DND-41 (cell line): ENCODE measurements around the gene MINPP1.
A peak's percentile ranks its signal among the peaks of the same experiment; 100 is the strongest.

Experiments used
- ATAC-seq: fragments of 200-7000 bp; cut with Tn5 transposase; 3 replicates; pipeline ENCODE4 v1.9.1; 2021; ENCODE audit warnings: low read depth; ENCODE audit not compliant: insufficient read depth
- DNase-seq: peaks from one replicate; pipeline ENCODE4 v3.0.0-alpha.2; 2020
- H2AFZ ChIP-seq: 2 replicates; pipeline ENCODE4 v1.6.0; 2012; ENCODE audit warnings: low read depth, low read length
- H3K27ac ChIP-seq: 2 replicates; pipeline ENCODE4 v1.5.1; 2012; ENCODE audit warnings: low read length, inconsistent platforms
- H3K27me3 ChIP-seq: fragments of 200-600 bp; sonication (generic); 2 replicates; pipeline ENCODE4 v1.6.0; 2012; ENCODE audit warnings: low read length, mild to moderate bottlenecking, inconsistent platforms; ENCODE audit not compliant: insufficient read depth, poor library complexity
- H3K36me3 ChIP-seq: 2 replicates; pipeline ENCODE4 v1.5.1; 2012; ENCODE audit warnings: low read length, inconsistent platforms; ENCODE audit not compliant: insufficient read depth
- H3K4me1 ChIP-seq: 2 replicates; pipeline ENCODE4 v1.5.1; 2012; ENCODE audit warnings: mild to moderate bottlenecking, low read length; ENCODE audit not compliant: insufficient read depth
- H3K4me2 ChIP-seq: 2 replicates; pipeline ENCODE4 v1.6.0; 2012; ENCODE audit warnings: mild to moderate bottlenecking, moderate library complexity, low read length, inconsistent platforms; ENCODE audit not compliant: insufficient read depth
- H3K4me3 ChIP-seq, 2 experiments: fragments of 200-600 bp in 1 of 2; shearing (Covaris generic) in 1 of 2; 2 replicates each; pipeline ENCODE4 v1.5.1; 2012 to 2016; ENCODE audit warnings: inconsistent platforms in 2 of 2, low read length in 2 of 2, mild to moderate bottlenecking in 2 of 2, low read depth in 1 of 2, moderate library complexity in 1 of 2
- H3K79me2 ChIP-seq: 2 replicates; pipeline ENCODE4 v1.6.0; 2012; ENCODE audit warnings: low read length, inconsistent platforms; ENCODE audit not compliant: insufficient read depth
- H3K9ac ChIP-seq: 2 replicates; pipeline ENCODE4 v1.6.0; 2012; ENCODE audit warnings: low read depth, mild to moderate bottlenecking, inconsistent platforms, low read length, moderate library complexity
- H3K9me3 ChIP-seq: 2 replicates; pipeline ENCODE4 v1.5.1; 2012; ENCODE audit warnings: low read length, moderate library complexity, mild to moderate bottlenecking, inconsistent platforms; ENCODE audit not compliant: insufficient read depth, severe bottlenecking
- H4K20me1 ChIP-seq: 2 replicates; pipeline ENCODE4 v1.6.0; 2012; ENCODE audit warnings: low read length; ENCODE audit not compliant: insufficient read depth
- CTCF ChIP-seq: IDR thresholded peaks from 2 replicates; pipeline ENCODE4 v1.5.1; 2012; ENCODE audit warnings: borderline replicate concordance, low read length, moderate library complexity, mild to moderate bottlenecking; ENCODE audit not compliant: poor library complexity, severe bottlenecking; ENCODE audit errors: extremely low read depth
- EZH2 ChIP-seq: IDR thresholded peaks from 3 replicates; pipeline ENCODE4 v1.6.1; 2012; ENCODE audit warnings: borderline replicate concordance, low read depth, mild to moderate bottlenecking, moderate library complexity, low read length, inconsistent platforms; ENCODE audit not compliant: severe bottlenecking

The MINPP1 gene

GRCh38 chr10:87503886-87504285 is 807 bp upstream of the MINPP1 start:
- ATAC-seq (no peak), DNase-seq (no peak)
- H2AFZ ChIP-seq: peak overlapping the region; percentile 69
- H3K4me1 ChIP-seq: peaks cover 28% of the 10 kb centered on the region
- peaks cover 26% of the 10 kb centered on the region for H3K27me3 ChIP-seq
- H3K36me3 ChIP-seq: no peaks in the 10 kb centered on the region
- no peaks in the 10 kb centered on the region for H3K9me3 ChIP-seq
- H3K9ac ChIP-seq: no peak overlapping the region
- peak overlapping the region; percentile 68 for H3K4me2 ChIP-seq
- no peak overlapping the region for H3K27ac ChIP-seq
- no peaks in the 10 kb centered on the region for H3K79me2 ChIP-seq
- H4K20me1 ChIP-seq: no peaks in the 10 kb centered on the region
- peak overlapping the region; percentile 37 to 73; a peak in 1 of 4 replicates for H3K4me3 ChIP-seq
- TF ChIP-seq EZH2 (no peak), CTCF (no peak)

GRCh38 chr10:87504307-87504639 is 420 bp upstream of the MINPP1 start:
- peak overlapping the region; percentile 69 for H2AFZ ChIP-seq
- H3K36me3 ChIP-seq: no peaks in the 10 kb centered on the region
- TF ChIP-seq EZH2 (no peak), CTCF (no peak)
- H3K9ac ChIP-seq: peak overlapping the region; percentile 63
- peaks cover 26% of the 10 kb centered on the region for H3K27me3 ChIP-seq
- H3K9me3 ChIP-seq: no peaks in the 10 kb centered on the region
- ATAC-seq (no peak; the same call in 2 of the 3 replicates), DNase-seq (no peak)
- H3K79me2 ChIP-seq: no peaks in the 10 kb centered on the region
- H3K27ac ChIP-seq: no peak overlapping the region
- H4K20me1 ChIP-seq: no peaks in the 10 kb centered on the region
- peak overlapping the region; percentile 37 to 73; a peak in 3 of 4 replicates for H3K4me3 ChIP-seq
- peak overlapping the region; percentile 68 for H3K4me2 ChIP-seq
- peaks cover 28% of the 10 kb centered on the region for H3K4me1 ChIP-seq

- peak; percentile 35 for DNase-seq
- ATAC-seq: peak; percentile 62
- H4K20me1 ChIP-seq: no peaks in the 10 kb centered on the region
These were observed 846 bp downstream of the MINPP1 start for GRCh38 chr10:87505366-87506111.

More at GRCh38 chr10:87505366-87506111, 846 bp downstream of the MINPP1 start:
- peak overlapping the region; percentile 63 for H3K9ac ChIP-seq
- H3K4me1 ChIP-seq: peaks cover 28% of the 10 kb centered on the region
- H3K27me3 ChIP-seq: peaks cover 26% of the 10 kb centered on the region
- H3K27ac ChIP-seq: no peak overlapping the region; the same call in 1 of the 2 replicates
- peak overlapping the region; percentile 37 to 73; a peak in 3 of 4 replicates for H3K4me3 ChIP-seq
- TF ChIP-seq CTCF: peak; percentile 55
- no peak for TF ChIP-seq EZH2
- H3K79me2 ChIP-seq: no peaks in the 10 kb centered on the region
- peak overlapping the region; percentile 68 for H3K4me2 ChIP-seq
- peak overlapping the region; percentile 69 for H2AFZ ChIP-seq
- H3K36me3 ChIP-seq: no peaks in the 10 kb centered on the region
- no peaks in the 10 kb centered on the region for H3K9me3 ChIP-seq
